Mesendoderm (in vitro differentiated cells): Measurements from ENCODE around the gene ZFP90.
"Not testable (repeated sequence)": the region's sequence is repeated elsewhere in the genome, so short reads cannot be mapped to it uniquely, and the experiment has no call there.

Experiments
- DNase-seq: peaks from one replicate; pipeline ENCODE4 v3.0.0; 2013
- H2AK5ac ChIP-seq: 2 replicates; pipeline ENCODE4 v1.6.1; 2013; ENCODE audit warnings: low read length, inconsistent platforms
- H2BK120ac ChIP-seq: 2 replicates; pipeline ENCODE4 v1.6.1; 2013; ENCODE audit warnings: low read depth, mild to moderate bottlenecking, low read length, moderate library complexity, mixed read lengths
- H2BK15ac ChIP-seq: replicated peaks from 2 replicates; pipeline ENCODE4 v1.6.1; 2013; ENCODE audit warnings: low read depth, mild to moderate bottlenecking, moderate library complexity
- H2BK5ac ChIP-seq: 2 replicates; pipeline ENCODE4 v1.6.1; 2013; ENCODE audit warnings: low read length, inconsistent platforms
- H3K18ac ChIP-seq: 2 replicates; pipeline ENCODE4 v1.6.1; 2013; ENCODE audit warnings: mild to moderate bottlenecking, low read length, mixed read lengths
- H3K23ac ChIP-seq: one replicate; pipeline ENCODE4 v1.6.1; 2013; ENCODE audit warnings: low read length
- H3K27ac ChIP-seq: 2 replicates; pipeline ENCODE4 v1.5.1; 2013; ENCODE audit warnings: low read depth, mild to moderate bottlenecking, inconsistent platforms, low read length, moderate library complexity
- H3K27me3 ChIP-seq: 2 replicates; pipeline ENCODE4 v1.6.1; 2013; ENCODE audit warnings: low read length, control low read depth, mild to moderate bottlenecking, inconsistent platforms; ENCODE audit not compliant: insufficient read depth, poor library complexity
- H3K36me3 ChIP-seq: 2 replicates; pipeline ENCODE4 v1.6.1; 2013; ENCODE audit warnings: low read length, inconsistent platforms; ENCODE audit not compliant: control insufficient read depth, insufficient read depth
- H3K4ac ChIP-seq: one replicate; pipeline ENCODE4 v1.6.1; 2013; ENCODE audit warnings: low read depth, mild to moderate bottlenecking, low read length, moderate library complexity
- H3K4me1 ChIP-seq: 2 replicates; pipeline ENCODE4 v1.6.1; 2013; ENCODE audit warnings: low read depth, low read length, inconsistent platforms; ENCODE audit not compliant: control insufficient read depth
- H3K4me2 ChIP-seq: 2 replicates; pipeline ENCODE4 v1.6.1; 2013; ENCODE audit warnings: low read length
- H3K4me3 ChIP-seq: 2 replicates; pipeline ENCODE4 v1.5.1; 2013; ENCODE audit warnings: mild to moderate bottlenecking, low read length
- H3K56ac ChIP-seq: one replicate; pipeline ENCODE4 v1.6.1; 2013; ENCODE audit warnings: low read length
- H3K79me1 ChIP-seq: 2 replicates; pipeline ENCODE4 v1.6.1; 2013; ENCODE audit warnings: low read length, inconsistent platforms
- H3K79me2 ChIP-seq: 2 replicates; pipeline ENCODE4 v1.6.1; 2013; ENCODE audit warnings: mild to moderate bottlenecking, low read length; ENCODE audit not compliant: control insufficient read depth, insufficient read depth
- H3K9ac ChIP-seq: 2 replicates; pipeline ENCODE4 v1.6.1; 2013; ENCODE audit warnings: low read length, inconsistent platforms
- H4K5ac ChIP-seq: one replicate; pipeline ENCODE4 v1.6.1; 2013; ENCODE audit warnings: low read length
- H4K8ac ChIP-seq: one replicate; pipeline ENCODE4 v1.6.1; 2013; ENCODE audit warnings: low read depth, mild to moderate bottlenecking, control low read depth, low read length, moderate library complexity
- WGBS: extraction: QIAGEN DNeasy Blood & Tissue Kit; methylation state at CpG from one replicate; pipeline ENCODE4 v1.1.7; 2013; ENCODE audit warnings: low lambda C conversion rate, missing lambda C conversion rate; ENCODE audit not compliant: insufficient coverage; ENCODE audit errors: extremely low coverage; 5-methylcytosine and 5-hydroxymethylcytosine counted together

The ZFP90 gene

DNA sequence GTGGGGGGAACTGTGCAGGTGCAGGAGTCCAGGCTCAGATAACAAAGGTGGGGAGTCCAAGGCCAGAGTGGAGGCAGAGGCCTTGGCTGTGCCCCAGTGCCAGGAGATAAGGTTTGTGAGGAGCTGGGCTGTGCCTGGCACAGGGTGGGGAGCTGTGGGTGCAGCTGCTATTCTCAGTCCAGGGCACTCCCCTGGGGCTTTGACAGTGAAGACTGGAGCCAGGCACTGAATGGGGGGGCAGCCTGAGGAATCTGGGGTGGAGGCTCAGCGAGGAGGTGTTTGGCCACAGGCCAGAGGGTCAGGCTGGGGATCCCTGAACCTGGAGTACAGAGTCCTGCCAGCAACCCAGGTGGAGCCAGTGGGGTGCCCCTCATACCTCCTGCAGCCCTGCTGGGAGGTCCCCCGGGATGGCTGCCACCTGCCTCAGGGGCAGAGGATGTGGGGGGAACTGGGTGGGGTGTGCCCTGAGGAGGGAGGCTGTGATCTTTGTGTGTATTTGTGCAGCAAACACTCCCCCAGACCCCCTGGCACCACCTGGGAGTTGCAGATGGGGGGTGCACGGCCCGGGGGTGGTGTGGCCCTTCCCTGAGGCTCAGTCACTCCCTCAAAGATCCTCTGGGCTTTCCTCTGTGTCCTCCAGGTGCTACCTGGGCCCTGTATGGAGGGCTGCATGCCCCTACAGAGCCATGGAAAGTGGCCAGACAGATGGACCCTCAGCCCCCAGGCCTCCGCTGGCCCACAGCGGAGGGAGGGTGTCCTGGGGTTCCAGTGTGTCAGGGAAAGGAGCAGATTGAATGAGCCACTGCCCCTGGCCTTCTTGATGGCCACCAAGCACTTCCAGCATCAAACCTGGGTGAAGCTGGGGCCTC is 46.3 kb upstream of the ZFP90 start:
- no peaks in the 10 kb centered on the region for H3K79me1 ChIP-seq
- H3K27me3 ChIP-seq: no peaks in the 10 kb centered on the region
- H3K9ac ChIP-seq: no peak overlapping the region
- H2BK15ac ChIP-seq: no peak overlapping the region
- no peak overlapping the region for H3K27ac ChIP-seq
- H4K5ac ChIP-seq: no peak overlapping the region
- H3K4ac ChIP-seq: no peak overlapping the region
- DNase-seq: no peak
- H4K8ac ChIP-seq: no peak overlapping the region
- no peak overlapping the region for H3K4me3 ChIP-seq
- no peaks in the 10 kb centered on the region for H3K36me3 ChIP-seq
- no peak overlapping the region for H3K18ac ChIP-seq
- H3K4me1 ChIP-seq: peaks cover 2% of the 10 kb centered on the region
- no peak overlapping the region for H2BK120ac ChIP-seq
- H3K23ac ChIP-seq: no peak overlapping the region
- H3K56ac ChIP-seq: no peak overlapping the region
- WGBS: no CpG with 5 or more reads among the region's 6 CpGs
- no peak overlapping the region for H2AK5ac ChIP-seq
- no peak overlapping the region for H2BK5ac ChIP-seq
- H3K4me2 ChIP-seq: no peak overlapping the region
- no peaks in the 10 kb centered on the region for H3K79me2 ChIP-seq

DNA sequence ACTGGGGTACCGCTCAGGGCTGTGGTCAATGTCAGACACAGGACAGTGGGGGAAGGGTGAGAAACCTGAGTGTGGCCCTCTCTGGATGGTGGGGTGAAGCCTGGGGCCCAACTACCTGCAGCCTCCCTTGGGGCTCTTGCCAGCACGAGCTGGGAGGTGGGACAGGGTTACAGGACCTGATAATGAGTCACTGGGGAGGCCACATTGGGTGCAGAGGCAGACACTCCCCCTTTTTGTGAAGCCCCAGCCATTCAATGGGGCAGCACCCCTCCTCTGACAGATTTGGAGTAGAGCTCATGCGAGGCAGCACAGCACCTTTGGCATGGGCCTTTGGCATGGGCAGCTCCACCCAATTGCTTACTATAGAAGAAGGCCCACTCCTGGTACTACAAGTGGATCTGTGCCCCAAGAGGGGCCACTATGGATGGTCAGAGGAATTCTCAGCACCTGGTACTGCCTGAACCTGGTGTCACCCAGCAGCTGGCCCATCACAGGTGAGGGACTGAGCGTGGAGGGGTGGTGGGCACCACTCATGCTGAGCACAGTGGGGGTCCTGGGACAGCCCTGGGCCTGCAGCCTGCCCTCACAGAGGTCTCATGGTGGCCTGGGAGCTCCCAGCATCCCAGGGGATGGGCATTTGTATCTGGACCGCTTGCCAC is 45.5 kb upstream of the ZFP90 start:
- no peaks in the 10 kb centered on the region for H3K27me3 ChIP-seq
- no peak for DNase-seq
- WGBS: no CpG with 5 or more reads among the region's 5 CpGs
- no peaks in the 10 kb centered on the region for H3K79me2 ChIP-seq
- H3K23ac ChIP-seq: no peak overlapping the region
- no peak overlapping the region for H4K5ac ChIP-seq
- no peak overlapping the region for H2AK5ac ChIP-seq
- H3K9ac ChIP-seq: no peak overlapping the region
- H3K4me1 ChIP-seq: peaks cover 2% of the 10 kb centered on the region
- H3K4me3 ChIP-seq: no peak overlapping the region
- no peak overlapping the region for H2BK15ac ChIP-seq
- no peak overlapping the region for H3K18ac ChIP-seq
- H3K79me1 ChIP-seq: no peaks in the 10 kb centered on the region
- no peak overlapping the region for H3K27ac ChIP-seq
- no peak overlapping the region for H3K56ac ChIP-seq
- H2BK5ac ChIP-seq: no peak overlapping the region
- H4K8ac ChIP-seq: no peak overlapping the region
- H3K36me3 ChIP-seq: no peaks in the 10 kb centered on the region
- no peak overlapping the region for H3K4ac ChIP-seq
- no peak overlapping the region for H2BK120ac ChIP-seq
- no peak overlapping the region for H3K4me2 ChIP-seq

DNA sequence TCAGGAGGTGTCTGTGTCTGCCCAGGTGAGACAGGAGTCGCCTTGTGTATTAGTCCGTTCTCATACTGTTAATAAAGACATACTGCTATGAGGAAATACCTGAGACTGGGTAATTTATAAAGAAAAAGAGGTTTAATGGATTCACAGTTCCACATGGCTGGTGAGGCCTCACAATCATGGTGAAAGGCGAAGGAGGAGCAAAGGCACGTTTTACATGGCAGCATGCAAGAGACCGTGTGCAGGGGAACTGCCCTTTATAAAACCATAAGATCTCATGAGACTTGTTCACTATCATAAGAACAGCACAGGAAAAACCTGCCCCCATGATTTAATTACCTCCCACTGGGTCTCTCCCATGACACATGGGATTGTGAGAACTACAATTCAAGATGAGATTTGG is 44.8 kb upstream of the ZFP90 start:
- H3K4ac ChIP-seq, H3K36me3 ChIP-seq, H3K9ac ChIP-seq, H2BK5ac ChIP-seq, H3K27ac ChIP-seq, H3K79me2 ChIP-seq, H2BK15ac ChIP-seq, H3K4me1 ChIP-seq, H3K27me3 ChIP-seq, H2BK120ac ChIP-seq, H3K79me1 ChIP-seq, H3K18ac ChIP-seq, DNase-seq, H2AK5ac ChIP-seq, H3K56ac ChIP-seq, H4K8ac ChIP-seq, H3K4me2 ChIP-seq, H3K23ac ChIP-seq, H3K4me3 ChIP-seq, H4K5ac ChIP-seq: not testable (repeated sequence)
- no CpG with 5 or more reads among the region's 5 CpGs for WGBS

DNA sequence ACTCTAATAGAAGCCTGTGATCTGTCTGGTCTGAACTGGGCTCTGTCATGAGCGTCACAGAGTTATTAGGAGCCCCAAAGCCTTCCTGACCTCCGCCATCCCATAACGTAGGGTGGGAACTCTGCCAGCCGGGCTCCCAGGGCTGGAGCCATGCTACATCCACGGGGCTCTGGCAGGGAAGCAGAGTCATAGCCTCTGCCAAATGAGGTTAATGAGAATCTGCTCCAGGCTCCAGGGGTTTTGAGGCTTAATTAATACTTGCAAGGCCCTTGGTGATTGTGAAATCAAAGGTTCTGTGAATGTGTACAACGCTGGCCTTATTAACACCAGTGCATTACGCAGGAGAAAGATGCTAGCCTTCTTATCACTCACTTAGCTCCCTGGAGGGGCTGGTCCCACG is 42.4 kb upstream of the ZFP90 start:
- Histone ChIP-seq H2BK120ac (no peak overlapping the region), H3K79me1 (no peaks in the 10 kb centered on the region), H2AK5ac (no peak overlapping the region), H3K9ac (no peak overlapping the region), H2BK15ac (no peak overlapping the region), H2BK5ac (no peak overlapping the region), H3K27ac (no peak overlapping the region), H3K4ac (no peak overlapping the region), H3K4me3 (no peak overlapping the region), H3K79me2 (no peaks in the 10 kb centered on the region), H3K27me3 (no peaks in the 10 kb centered on the region), H4K8ac (no peak overlapping the region), H3K36me3 (no peaks in the 10 kb centered on the region), H3K4me2 (no peak overlapping the region), H3K23ac (no peak overlapping the region), H3K18ac (no peak overlapping the region), H3K4me1 (no peaks in the 10 kb centered on the region), H4K5ac (no peak overlapping the region), H3K56ac (no peak overlapping the region)
- no CpG with 5 or more reads among the region's 8 CpGs for WGBS
- no peak for DNase-seq

DNA sequence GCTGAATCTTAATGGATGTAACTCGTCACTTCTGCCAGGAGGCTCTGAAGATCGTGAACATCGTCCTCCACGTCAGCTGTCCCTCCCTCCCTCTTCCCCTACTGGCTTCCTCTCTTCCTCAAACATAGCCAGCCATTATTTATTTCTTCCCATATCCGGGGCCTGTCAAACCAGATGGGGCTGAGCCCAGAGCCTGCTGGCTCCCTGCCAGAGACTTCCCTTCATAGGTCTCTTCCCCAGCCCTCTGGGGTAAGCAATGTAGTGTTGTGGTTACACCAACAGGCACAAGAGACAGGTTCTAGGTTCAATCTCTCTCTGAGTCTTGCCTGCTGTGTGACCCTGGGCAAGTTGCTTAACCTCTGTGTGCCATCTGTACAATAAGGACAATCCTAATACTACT is 40.1 kb upstream of the ZFP90 start:
- no peak overlapping the region for H3K23ac ChIP-seq
- H3K4me3 ChIP-seq: no peak overlapping the region
- H2BK15ac ChIP-seq: no peak overlapping the region
- no peak overlapping the region for H2BK120ac ChIP-seq
- no peaks in the 10 kb centered on the region for H3K27me3 ChIP-seq
- H2AK5ac ChIP-seq: no peak overlapping the region
- H3K36me3 ChIP-seq: no peaks in the 10 kb centered on the region
- no peak overlapping the region for H4K8ac ChIP-seq
- no peak overlapping the region for H3K18ac ChIP-seq
- no peak overlapping the region for H3K56ac ChIP-seq
- WGBS: no CpG with 5 or more reads among the region's 5 CpGs
- H3K4me2 ChIP-seq: no peak overlapping the region
- H3K79me1 ChIP-seq: no peaks in the 10 kb centered on the region
- H3K27ac ChIP-seq: no peak overlapping the region
- H3K79me2 ChIP-seq: no peaks in the 10 kb centered on the region
- H3K4ac ChIP-seq: no peak overlapping the region
- H2BK5ac ChIP-seq: no peak overlapping the region
- no peak overlapping the region for H4K5ac ChIP-seq
- DNase-seq: no peak
- no peak overlapping the region for H3K9ac ChIP-seq
- no peaks in the 10 kb centered on the region for H3K4me1 ChIP-seq
